ENCODE results near the gene CFAP221.

CFAP221 gene

GRCh38 chr2:119674711-119675500 lies 130.7 kb downstream of the CFAP221 start:
- FAIRE-seq (no peak), DNase-seq (ENCODE audit: insufficient read length, low spot score) (no peak)

DNA sequence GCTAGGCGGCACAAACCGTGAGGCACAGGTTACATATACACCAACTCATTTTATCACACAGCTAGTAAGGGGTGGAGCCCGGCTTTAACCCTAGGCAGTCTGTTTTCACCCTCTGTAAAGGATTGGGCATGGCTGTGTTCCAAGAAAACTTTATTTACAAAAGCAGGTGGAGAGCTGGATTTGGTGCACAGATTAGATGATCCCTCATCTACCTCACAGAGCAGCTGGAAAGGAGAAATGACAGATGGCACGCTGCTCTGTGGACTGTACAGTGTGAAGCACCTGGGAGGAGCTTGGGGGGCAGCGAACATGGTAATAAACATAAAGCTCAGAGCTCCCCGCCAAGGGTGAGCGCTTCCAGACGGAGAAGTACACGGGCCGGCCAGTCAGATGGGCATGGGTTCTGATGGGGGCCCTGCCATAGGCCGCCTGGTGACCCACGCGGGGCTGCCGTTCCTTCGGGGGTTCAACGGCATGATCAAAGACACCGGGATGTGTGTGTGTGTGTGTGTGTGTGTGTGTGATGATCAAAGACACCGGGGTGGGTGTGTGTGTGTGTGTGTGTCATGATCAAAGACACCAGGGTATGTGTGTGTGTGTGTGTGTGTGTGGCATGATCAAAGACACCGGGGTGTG lies 133.9 kb downstream of the CFAP221 start:
- no peak for DNase-seq (ENCODE audit: insufficient read length, low spot score)
- FAIRE-seq = no peak

- no peak for DNase-seq (ENCODE audit: insufficient read length, low spot score)
- FAIRE-seq = no peak
These were observed 135.2 kb downstream of the CFAP221 start for GRCh38 chr2:119679526-119679837.

GRCh38 chr2:119679846-119680245 lies 135.6 kb downstream of the CFAP221 start:
- DNase-seq (ENCODE audit: insufficient read length, low spot score) (no peak), FAIRE-seq (no peak)

DNA sequence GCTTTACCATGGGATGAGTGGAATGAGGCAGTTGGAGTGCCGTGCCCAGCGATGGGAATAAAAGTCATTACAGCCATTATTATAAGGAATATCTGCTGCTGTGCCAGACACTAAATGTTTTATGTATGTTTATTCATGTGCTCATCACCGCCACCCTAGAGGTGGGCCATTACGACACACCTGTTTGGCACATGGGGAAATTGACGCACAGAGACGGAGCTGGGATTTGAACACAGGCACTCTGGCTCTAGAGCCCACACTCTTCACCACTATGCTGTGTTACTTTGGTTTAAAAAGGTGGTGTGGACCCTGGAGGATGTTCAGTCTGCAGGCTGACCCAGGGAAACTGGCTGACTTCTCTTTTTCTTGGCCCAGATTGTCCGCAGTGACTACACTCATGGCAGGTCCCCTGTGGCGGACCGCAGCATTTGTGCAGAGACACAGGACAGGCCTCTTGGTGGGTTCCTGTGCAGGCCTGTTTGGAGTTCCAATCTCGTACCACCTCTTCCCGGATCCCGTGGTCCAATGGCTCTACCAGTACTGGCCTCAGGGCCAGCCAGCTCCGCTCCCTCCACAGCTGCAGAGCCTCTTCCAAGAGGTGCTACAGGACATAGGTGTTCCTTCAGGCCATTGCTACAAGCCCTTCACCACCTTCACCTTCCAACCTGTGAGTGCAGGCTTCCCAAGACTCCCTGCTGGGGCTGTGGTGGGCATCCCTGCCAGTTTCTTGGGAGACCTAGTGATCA lies 136.4 kb downstream of the CFAP221 start:
- no peak for FAIRE-seq

GRCh38 chr2:119681203-119681867 lies 137.1 kb downstream of the CFAP221 start:
- FAIRE-seq = no peak
- no peak for DNase-seq (ENCODE audit: insufficient read length, low spot score)

More for the DNA sequence above, 136.4 kb downstream of the CFAP221 start:
- no peak for DNase-seq (ENCODE audit: insufficient read length, low spot score)

DNA sequence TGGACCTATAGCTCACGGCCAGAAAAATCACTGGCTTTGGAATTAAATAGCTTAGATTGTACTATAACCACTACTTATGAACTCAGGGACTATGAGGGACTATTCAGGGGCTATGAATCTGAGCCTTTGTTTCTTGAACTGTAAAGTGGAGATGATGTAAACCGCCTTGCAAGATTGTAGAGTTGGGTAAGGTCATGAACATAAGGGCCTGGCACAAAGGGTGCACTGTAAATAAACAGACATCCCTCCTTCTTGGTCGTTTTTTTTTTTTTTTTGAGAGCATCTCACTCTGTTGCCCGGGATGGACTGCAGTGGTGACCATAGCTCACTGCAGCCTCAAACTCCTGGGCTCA lies 137.6 kb downstream of the CFAP221 start:
- DNase-seq (ENCODE audit: insufficient read length, low spot score) (no peak), FAIRE-seq (no peak)

- no peak for FAIRE-seq
These were observed 138.3 kb downstream of the CFAP221 start for GRCh38 chr2:119682578-119682977.

GRCh38 chr2:119683074-119683712 lies 138.9 kb downstream of the CFAP221 start:
- FAIRE-seq (no peak), DNase-seq (ENCODE audit: insufficient read length, low spot score) (no peak)

More at GRCh38 chr2:119682578-119682977, 138.3 kb downstream of the CFAP221 start:
- DNase-seq (ENCODE audit: insufficient read length, low spot score) = no peak

- DNase-seq (ENCODE audit: insufficient read length, low spot score) (no peak), FAIRE-seq (no peak)
These were observed 139.6 kb downstream of the CFAP221 start for GRCh38 chr2:119683713-119684443.

DNA sequence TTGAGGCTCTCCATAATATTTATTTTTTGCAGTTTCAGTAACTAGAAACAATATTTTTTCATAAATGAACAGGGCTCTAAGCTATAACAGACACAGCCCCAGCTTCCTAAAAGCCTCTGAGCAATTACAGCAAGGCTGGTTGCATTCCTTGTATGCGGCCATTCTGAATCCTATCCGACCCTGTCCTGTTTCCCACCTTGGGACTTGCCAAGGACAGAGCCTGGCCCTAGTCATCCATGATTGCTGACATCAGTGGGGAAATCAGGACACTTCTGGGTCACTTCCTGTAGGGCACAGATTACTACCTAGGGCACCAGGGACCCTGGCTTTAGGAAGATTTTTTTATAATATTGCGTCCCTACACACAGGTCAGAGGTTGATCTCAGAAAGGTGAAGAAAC lies 140.3 kb downstream of the CFAP221 start:
- FAIRE-seq (no peak), DNase-seq (ENCODE audit: insufficient read length, low spot score) (no peak)

DNA sequence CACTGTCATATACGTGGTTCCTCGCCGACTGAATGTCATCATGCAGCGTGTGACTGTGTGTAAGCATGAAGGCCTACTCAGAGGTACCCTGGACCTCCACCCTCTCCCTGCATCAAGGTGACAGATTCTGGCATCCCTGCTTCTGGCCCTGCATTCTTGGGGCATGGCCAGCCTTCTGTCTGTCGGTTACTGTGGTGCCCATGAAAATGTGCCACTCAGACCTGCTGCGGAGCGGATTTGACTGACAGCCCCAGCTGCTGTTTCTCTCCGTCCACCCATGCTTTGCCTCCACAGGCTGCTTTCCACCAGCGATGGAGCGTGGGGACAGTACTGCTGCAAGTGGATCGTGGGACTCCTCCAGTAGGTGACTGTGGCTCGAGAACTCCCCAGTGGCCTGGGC lies 144.4 kb downstream of the CFAP221 start:
- FAIRE-seq (no peak), DNase-seq (ENCODE audit: insufficient read length, low spot score) (no peak)

GRCh38 chr2:119689218-119689617 lies 145.0 kb downstream of the CFAP221 start:
- no peak for FAIRE-seq
- no peak for DNase-seq (ENCODE audit: insufficient read length, low spot score)

- FAIRE-seq (no peak), DNase-seq (ENCODE audit: insufficient read length, low spot score) (no peak)
These were observed 146.9 kb downstream of the CFAP221 start for GRCh38 chr2:119691189-119691588.

- no peak for DNase-seq (ENCODE audit: insufficient read length, low spot score)
- FAIRE-seq = no peak
These were observed 147.5 kb downstream of the CFAP221 start for GRCh38 chr2:119691651-119692245.

- no peak for FAIRE-seq
These were observed 148.1 kb downstream of the CFAP221 start for GRCh38 chr2:119692310-119692709.

DNA sequence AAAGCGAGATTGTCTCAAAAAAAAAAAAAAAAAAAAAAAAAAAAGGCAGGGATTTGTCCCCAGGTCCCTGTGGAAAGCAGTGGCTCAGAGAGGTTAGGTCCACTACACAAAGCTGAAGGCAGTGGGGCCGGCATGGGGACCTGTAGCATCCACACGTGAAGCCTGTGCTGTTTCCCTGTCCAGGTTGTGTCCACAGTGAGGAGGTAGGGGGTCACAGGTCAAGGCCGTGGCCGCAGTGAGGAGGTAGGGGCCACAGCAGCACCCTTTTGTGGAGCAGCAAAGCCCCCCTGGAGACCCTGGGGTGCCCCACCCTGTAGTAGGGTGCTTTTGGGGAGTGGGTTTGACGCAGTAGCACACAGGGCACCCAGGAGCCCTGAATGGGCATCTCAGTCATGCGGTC lies 148.7 kb downstream of the CFAP221 start:
- DNase-seq (ENCODE audit: insufficient read length, low spot score) (no peak), FAIRE-seq (no peak)

More at GRCh38 chr2:119692310-119692709, 148.1 kb downstream of the CFAP221 start:
- no peak for DNase-seq (ENCODE audit: insufficient read length, low spot score)

DNA sequence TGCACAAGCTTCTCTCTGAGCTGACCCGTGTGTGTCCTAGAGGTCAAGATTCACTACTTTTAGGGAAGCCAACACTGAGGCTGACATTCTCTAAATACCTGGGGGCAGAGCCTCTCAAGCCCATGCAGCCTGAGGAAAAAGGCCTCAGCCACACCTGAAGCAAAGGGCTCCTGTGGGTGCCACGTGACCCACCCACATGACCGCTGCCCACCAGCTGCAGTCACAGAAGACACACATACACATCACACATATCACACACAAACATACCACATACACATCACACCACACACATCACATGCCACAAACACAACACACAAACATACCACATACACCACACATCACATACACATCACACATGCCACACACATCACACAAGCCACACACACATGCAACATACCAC lies 149.3 kb downstream of the CFAP221 start:
- FAIRE-seq (no peak), DNase-seq (ENCODE audit: insufficient read length, low spot score) (no peak)

DNA sequence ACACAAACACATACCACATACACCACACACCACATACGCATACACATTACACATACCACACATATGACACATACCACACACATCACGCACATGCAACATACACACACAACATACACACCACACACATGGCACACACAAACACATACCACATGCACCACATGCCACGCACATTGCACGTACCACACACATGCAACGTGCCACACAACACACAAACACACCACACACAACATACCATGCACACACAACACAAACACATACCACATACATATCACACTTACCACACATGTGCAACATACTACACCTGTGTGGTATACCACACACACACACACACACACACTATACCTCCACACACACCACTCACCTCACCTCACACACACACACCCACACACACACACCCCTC lies 149.7 kb downstream of the CFAP221 start:
- no peak for FAIRE-seq
- no peak for DNase-seq (ENCODE audit: insufficient read length, low spot score)

- no peak for DNase-seq (ENCODE audit: insufficient read length, low spot score)
- FAIRE-seq = no peak
These were observed 150.2 kb downstream of the CFAP221 start for GRCh38 chr2:119694470-119694844.
